AG09319 (cell line): ENCODE results near the gene TSPAN18.

ENCODE experiments used
- DNase-seq: peaks from one replicate; pipeline ENCODE4 v3.0.0-alpha.2; 2010; ENCODE audit warnings: low read depth; ENCODE audit errors: extremely low read depth
- TF ChIP-seq, protein P1 (sequence below): IDR thresholded peaks from 2 replicates; pipeline ENCODE4 v1.5.1; 2011; ENCODE audit warnings: low read depth, mild to moderate bottlenecking, inconsistent platforms, low read length, moderate library complexity

Gene TSPAN18

DNA sequence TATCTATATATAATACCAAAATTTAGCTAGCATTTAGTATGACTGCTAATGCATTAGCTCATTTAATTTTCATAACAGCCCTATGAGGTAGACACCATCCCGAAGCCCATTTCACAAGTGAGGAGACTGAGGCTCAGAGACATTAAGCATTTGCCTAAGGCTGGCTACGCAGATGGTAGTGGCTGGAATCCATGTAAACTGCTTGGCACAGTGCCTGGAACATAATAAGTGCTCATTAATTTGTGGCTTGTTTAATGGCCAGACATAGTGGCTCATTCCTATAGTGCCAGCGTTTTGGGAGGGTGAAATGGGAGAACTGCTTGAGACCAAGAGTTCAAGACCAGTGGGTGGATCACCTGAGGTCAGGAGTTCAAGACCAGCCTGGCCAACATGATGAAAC, 241.7 kb downstream of the TSPAN18 start:
- DNase-seq: no peak

DNA sequence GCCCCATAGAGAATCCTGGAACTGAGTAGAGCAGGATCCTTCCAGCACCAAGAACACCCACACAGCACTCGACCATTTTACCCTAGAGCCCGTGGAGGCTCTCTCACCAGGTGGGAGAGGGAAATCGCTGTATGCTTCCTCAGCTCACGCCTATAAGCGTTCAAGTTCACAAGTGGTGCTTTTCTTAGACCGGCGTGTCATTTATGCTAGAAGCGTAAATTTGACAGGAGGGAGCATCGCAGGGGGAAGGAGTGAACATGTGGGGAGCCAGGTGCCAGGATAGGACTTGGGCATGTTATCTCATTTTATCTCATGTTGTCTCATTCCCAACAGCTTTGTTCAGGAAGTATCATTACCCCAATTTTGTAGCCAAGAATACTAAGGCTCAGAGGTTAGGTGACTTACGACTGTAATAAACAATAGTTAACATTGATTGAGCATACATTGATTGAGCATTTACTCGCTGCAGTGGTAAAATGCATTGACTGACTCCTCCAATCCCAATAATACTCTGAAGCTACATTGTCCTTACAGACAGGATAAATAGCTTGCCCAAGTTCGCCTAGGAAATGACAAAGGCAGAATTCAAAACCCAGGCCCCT, 243.0 kb downstream of the TSPAN18 start:
- DNase-seq: no peak
- TF ChIP-seq, protein P1, sequence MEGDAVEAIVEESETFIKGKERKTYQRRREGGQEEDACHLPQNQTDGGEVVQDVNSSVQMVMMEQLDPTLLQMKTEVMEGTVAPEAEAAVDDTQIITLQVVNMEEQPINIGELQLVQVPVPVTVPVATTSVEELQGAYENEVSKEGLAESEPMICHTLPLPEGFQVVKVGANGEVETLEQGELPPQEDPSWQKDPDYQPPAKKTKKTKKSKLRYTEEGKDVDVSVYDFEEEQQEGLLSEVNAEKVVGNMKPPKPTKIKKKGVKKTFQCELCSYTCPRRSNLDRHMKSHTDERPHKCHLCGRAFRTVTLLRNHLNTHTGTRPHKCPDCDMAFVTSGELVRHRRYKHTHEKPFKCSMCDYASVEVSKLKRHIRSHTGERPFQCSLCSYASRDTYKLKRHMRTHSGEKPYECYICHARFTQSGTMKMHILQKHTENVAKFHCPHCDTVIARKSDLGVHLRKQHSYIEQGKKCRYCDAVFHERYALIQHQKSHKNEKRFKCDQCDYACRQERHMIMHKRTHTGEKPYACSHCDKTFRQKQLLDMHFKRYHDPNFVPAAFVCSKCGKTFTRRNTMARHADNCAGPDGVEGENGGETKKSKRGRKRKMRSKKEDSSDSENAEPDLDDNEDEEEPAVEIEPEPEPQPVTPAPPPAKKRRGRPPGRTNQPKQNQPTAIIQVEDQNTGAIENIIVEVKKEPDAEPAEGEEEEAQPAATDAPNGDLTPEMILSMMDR: no peak

More for the DNA sequence above, 241.7 kb downstream of the TSPAN18 start:
- TF ChIP-seq, protein P1: no peak

DNA sequence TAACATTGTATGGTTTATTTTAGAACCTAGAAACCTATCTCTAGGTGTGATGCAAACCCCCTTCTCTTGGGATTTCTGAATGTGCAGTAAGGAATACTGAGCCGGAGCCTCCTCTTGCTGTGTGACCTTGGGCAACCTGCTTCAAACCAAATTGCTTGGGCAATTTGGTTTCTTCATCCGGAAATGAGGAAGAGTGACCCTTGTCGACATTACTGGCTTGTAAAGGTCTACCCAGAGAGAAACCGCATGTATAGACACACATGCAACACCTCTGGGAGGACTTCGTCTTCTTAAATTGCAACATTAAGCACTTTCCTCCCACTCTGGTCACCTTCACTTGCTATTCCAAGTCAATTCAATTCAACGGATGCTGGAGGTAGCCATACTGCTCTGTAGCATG, 243.5 kb downstream of the TSPAN18 start:
- TF ChIP-seq, protein P1: no peak
- no peak for DNase-seq

DNA sequence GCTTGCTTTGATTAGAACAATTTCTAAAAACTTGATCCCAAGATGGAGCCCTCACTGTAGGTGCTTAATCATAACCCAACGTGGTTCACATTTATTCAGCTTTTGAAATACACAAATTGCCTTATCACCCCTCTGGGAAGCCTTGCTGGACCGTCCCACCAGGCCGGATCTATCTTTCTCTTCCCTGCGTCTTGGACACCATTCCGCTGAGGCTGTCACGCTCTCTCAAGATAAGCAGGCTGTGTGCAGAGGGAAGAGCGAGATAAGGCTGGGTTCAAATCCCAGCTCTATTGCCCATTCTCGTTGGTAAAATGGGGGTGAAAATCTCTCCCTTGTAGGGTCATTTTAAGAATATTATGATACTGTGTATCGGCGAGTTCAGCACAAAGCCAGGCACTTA, 244.4 kb downstream of the TSPAN18 start:
- no peak for DNase-seq

DNA sequence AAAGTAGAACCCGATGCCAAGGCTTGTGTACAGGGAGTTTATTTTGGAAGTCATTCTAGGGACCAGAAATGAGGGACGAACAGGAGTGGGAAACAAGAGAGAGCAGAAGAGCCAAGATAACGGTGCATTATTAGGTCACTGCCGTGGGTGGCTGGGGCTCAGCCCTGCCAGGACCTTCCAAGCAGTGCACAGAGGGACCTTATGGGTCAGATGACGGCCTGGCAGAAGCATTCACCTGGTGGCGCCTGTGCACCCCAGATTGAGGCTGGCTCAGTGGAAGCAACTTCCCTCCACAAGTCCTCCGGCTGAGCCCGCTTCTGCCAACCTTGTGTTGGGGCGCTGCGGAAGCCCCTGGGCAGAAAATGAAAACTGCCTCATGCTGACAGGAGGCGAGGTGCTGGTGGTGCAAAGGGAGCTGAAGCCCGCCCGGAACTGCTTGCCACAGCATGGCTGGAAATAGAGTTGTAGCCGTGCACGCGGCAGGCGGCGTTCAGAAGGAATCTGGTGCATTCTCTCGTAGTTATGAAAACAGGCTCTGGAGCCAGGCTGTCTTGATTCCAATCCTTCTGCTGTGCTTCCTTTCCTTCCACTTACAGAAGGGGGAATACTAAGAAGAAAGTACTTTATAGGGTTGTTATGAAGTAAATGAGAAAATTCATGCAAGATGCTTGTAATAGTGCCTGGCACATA, 246.1 kb downstream of the TSPAN18 start:
- DNase-seq: no peak
- TF ChIP-seq, protein P1: no peak

More for the DNA sequence above, 244.4 kb downstream of the TSPAN18 start:
- TF ChIP-seq, protein P1: no peak

DNA sequence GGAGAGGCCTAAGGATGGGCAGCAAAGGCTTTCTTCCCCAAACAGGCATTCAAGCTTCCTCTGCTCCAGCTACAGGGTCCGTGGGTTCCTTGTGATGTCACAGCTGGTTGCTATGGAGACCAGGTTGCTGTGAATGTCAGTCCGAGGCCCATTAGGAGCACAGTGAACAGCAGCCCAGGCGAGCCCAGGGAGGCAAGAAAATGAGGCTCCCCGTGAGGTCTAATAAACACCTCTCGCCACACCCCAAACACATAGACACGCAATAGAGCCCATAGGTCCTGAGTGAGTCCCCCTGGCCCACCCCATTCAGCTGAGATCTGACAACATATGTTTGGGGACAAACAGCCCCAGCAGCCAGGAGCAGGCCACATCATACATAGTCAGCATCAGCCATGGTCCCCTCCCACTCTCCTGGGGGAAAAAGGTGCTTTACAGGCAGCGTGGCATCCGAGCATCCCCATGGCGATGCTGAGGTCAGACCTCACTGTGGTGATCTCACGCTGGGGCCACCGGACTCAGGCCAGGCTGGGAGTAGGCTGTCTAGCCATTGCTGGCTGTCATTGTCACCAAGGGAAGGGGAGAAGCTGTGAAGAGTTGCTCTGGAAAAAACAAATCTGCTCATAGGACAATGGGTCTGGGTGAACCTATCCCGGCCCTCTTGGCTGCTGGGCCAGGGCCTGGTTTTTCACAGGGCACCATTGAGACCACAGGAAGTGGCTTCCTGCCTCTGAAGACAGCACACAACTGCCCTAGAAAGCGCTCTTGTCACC, 247.1 kb downstream of the TSPAN18 start:
- no peak for DNase-seq
- TF ChIP-seq, protein P1: no peak
